ENCODE results near the gene EFR3B.
"Not testable (repeated sequence)": the region's sequence is repeated elsewhere in the genome, so short reads cannot be mapped to it uniquely, and the experiment has no call there.

Gene EFR3B

GRCh38 chr2:25082002-25082622 is 40.2 kb downstream of the EFR3B start:
- Histone ChIP-seq H3K27ac (ENCODE audit: insufficient read depth, low read depth, low read length, poor library complexity, severe bottlenecking) (no peak overlapping the region), H3K27me3 (ENCODE audit: control insufficient read depth, insufficient read depth, low read length, poor library complexity, severe bottlenecking) (no peaks in the 10 kb centered on the region), H3K4me3 (ENCODE audit: insufficient read depth, low read depth, low read length) (no peak overlapping the region), H3K9me3 (ENCODE audit: control insufficient read depth, low read length) (no peaks in the 10 kb centered on the region), H3K4me1 (ENCODE audit: control insufficient read depth, insufficient read depth, low read length) (peaks cover 5% of the 10 kb centered on the region), H3K36me3 (ENCODE audit: control insufficient read depth, insufficient read depth, low read length) (no peaks in the 10 kb centered on the region)
- 86 to 90% methylated on average over 6 of the region's 6 CpGs for WGBS, 2 experiments

- Histone ChIP-seq H3K4me3 (ENCODE audit: insufficient read depth, low read depth, low read length) (no peak overlapping the region), H3K27me3 (ENCODE audit: control insufficient read depth, insufficient read depth, low read length, poor library complexity, severe bottlenecking) (no peaks in the 10 kb centered on the region), H3K4me1 (ENCODE audit: control insufficient read depth, insufficient read depth, low read length) (peaks cover 23% of the 10 kb centered on the region), H3K36me3 (ENCODE audit: control insufficient read depth, insufficient read depth, low read length) (no peaks in the 10 kb centered on the region), H3K9me3 (ENCODE audit: control insufficient read depth, low read length) (no peaks in the 10 kb centered on the region), H3K27ac (ENCODE audit: insufficient read depth, low read depth, low read length, poor library complexity, severe bottlenecking) (no peak overlapping the region)
- 93 to 96% methylated on average over 4 of the region's 4 CpGs for WGBS, 2 experiments
These were observed 44.1 kb downstream of the EFR3B start for GRCh38 chr2:25085761-25086560.

- Histone ChIP-seq H3K27ac (ENCODE audit: insufficient read depth, low read depth, low read length, poor library complexity, severe bottlenecking) (peak overlapping the region; percentile 33), H3K4me3 (ENCODE audit: insufficient read depth, low read depth, low read length) (no peak overlapping the region), H3K27me3 (ENCODE audit: control insufficient read depth, insufficient read depth, low read length, poor library complexity, severe bottlenecking) (no peaks in the 10 kb centered on the region), H3K36me3 (ENCODE audit: control insufficient read depth, insufficient read depth, low read length) (peaks cover 3% of the 10 kb centered on the region), H3K9me3 (ENCODE audit: control insufficient read depth, low read length) (no peaks in the 10 kb centered on the region), H3K4me1 (ENCODE audit: control insufficient read depth, insufficient read depth, low read length) (peaks cover 32% of the 10 kb centered on the region)
- WGBS, 2 experiments, result 78 to 82% methylated on average over 6 of the region's 6 CpGs
These were observed 47.1 kb downstream of the EFR3B start for GRCh38 chr2:25088817-25089516.

- peak overlapping the region; percentile 33 for H3K27ac ChIP-seq (ENCODE audit: insufficient read depth, low read depth, low read length, poor library complexity, severe bottlenecking)
- WGBS, 2 experiments, result 42 to 46% methylated on average over 7 to 9 of the region's 11 CpGs
- no peak overlapping the region for H3K4me3 ChIP-seq (ENCODE audit: insufficient read depth, low read depth, low read length)
- no peaks in the 10 kb centered on the region for H3K9me3 ChIP-seq (ENCODE audit: control insufficient read depth, low read length)
- H3K27me3 ChIP-seq (ENCODE audit: control insufficient read depth, insufficient read depth, low read length, poor library complexity, severe bottlenecking), result no peaks in the 10 kb centered on the region
- H3K4me1 ChIP-seq (ENCODE audit: control insufficient read depth, insufficient read depth, low read length), result peaks cover 32% of the 10 kb centered on the region
- H3K36me3 ChIP-seq (ENCODE audit: control insufficient read depth, insufficient read depth, low read length), result peaks cover 3% of the 10 kb centered on the region
These were observed 47.9 kb downstream of the EFR3B start for GRCh38 chr2:25089605-25090315.

GRCh38 chr2:25090801-25091200 is 48.9 kb downstream of the EFR3B start:
- Histone ChIP-seq H3K36me3 (ENCODE audit: control insufficient read depth, insufficient read depth, low read length) (peaks cover 3% of the 10 kb centered on the region), H3K27me3 (ENCODE audit: control insufficient read depth, insufficient read depth, low read length, poor library complexity, severe bottlenecking) (no peaks in the 10 kb centered on the region), H3K4me3 (ENCODE audit: insufficient read depth, low read depth, low read length) (no peak overlapping the region), H3K27ac (ENCODE audit: insufficient read depth, low read depth, low read length, poor library complexity, severe bottlenecking) (no peak overlapping the region), H3K4me1 (ENCODE audit: control insufficient read depth, insufficient read depth, low read length) (peaks cover 32% of the 10 kb centered on the region), H3K9me3 (ENCODE audit: control insufficient read depth, low read length) (no peaks in the 10 kb centered on the region)
- 84 to 85% methylated on average over 8 of the region's 8 CpGs for WGBS, 2 experiments

GRCh38 chr2:25091265-25091664 is 49.4 kb downstream of the EFR3B start:
- Histone ChIP-seq H3K27ac (ENCODE audit: insufficient read depth, low read depth, low read length, poor library complexity, severe bottlenecking) (no peak overlapping the region), H3K9me3 (ENCODE audit: control insufficient read depth, low read length) (no peaks in the 10 kb centered on the region), H3K4me1 (ENCODE audit: control insufficient read depth, insufficient read depth, low read length) (peaks cover 32% of the 10 kb centered on the region), H3K27me3 (ENCODE audit: control insufficient read depth, insufficient read depth, low read length, poor library complexity, severe bottlenecking) (no peaks in the 10 kb centered on the region), H3K4me3 (ENCODE audit: insufficient read depth, low read depth, low read length) (no peak overlapping the region), H3K36me3 (ENCODE audit: control insufficient read depth, insufficient read depth, low read length) (peaks cover 3% of the 10 kb centered on the region)
- WGBS, 2 experiments, result 79 to 81% methylated on average over 8 of the region's 8 CpGs

GRCh38 chr2:25098056-25098455 is 56.2 kb downstream of the EFR3B start:
- Histone ChIP-seq H3K36me3 (ENCODE audit: control insufficient read depth, insufficient read depth, low read length) (peaks cover 3% of the 10 kb centered on the region), H3K27me3 (ENCODE audit: control insufficient read depth, insufficient read depth, low read length, poor library complexity, severe bottlenecking) (no peaks in the 10 kb centered on the region), H3K4me3 (ENCODE audit: insufficient read depth, low read depth, low read length) (no peak overlapping the region), H3K27ac (ENCODE audit: insufficient read depth, low read depth, low read length, poor library complexity, severe bottlenecking) (peak overlapping the region; percentile 39), H3K9me3 (ENCODE audit: control insufficient read depth, low read length) (no peaks in the 10 kb centered on the region), H3K4me1 (ENCODE audit: control insufficient read depth, insufficient read depth, low read length) (no peaks in the 10 kb centered on the region)
- 82 to 90% methylated on average over 2 of the region's 2 CpGs for WGBS, 2 experiments

GRCh38 chr2:25098670-25099486 is 57.0 kb downstream of the EFR3B start:
- Histone ChIP-seq H3K27ac (ENCODE audit: insufficient read depth, low read depth, low read length, poor library complexity, severe bottlenecking) (no peak overlapping the region), H3K27me3 (ENCODE audit: control insufficient read depth, insufficient read depth, low read length, poor library complexity, severe bottlenecking) (no peaks in the 10 kb centered on the region), H3K4me1 (ENCODE audit: control insufficient read depth, insufficient read depth, low read length) (no peaks in the 10 kb centered on the region), H3K36me3 (ENCODE audit: control insufficient read depth, insufficient read depth, low read length) (no peaks in the 10 kb centered on the region), H3K9me3 (ENCODE audit: control insufficient read depth, low read length) (no peaks in the 10 kb centered on the region), H3K4me3 (ENCODE audit: insufficient read depth, low read depth, low read length) (no peak overlapping the region)
- 82 to 84% methylated on average over 5 to 6 of the region's 6 CpGs for WGBS, 2 experiments

- H3K4me1 ChIP-seq (ENCODE audit: control insufficient read depth, insufficient read depth, low read length); H3K36me3 ChIP-seq (ENCODE audit: control insufficient read depth, insufficient read depth, low read length); H3K27me3 ChIP-seq (ENCODE audit: control insufficient read depth, insufficient read depth, low read length, poor library complexity, severe bottlenecking); H3K27ac ChIP-seq (ENCODE audit: insufficient read depth, low read depth, low read length, poor library complexity, severe bottlenecking); H3K4me3 ChIP-seq (ENCODE audit: insufficient read depth, low read depth, low read length); H3K9me3 ChIP-seq (ENCODE audit: control insufficient read depth, low read length): not testable (repeated sequence)
- WGBS, 2 experiments, result 92 to 93% methylated on average over 7 of the region's 7 CpGs
These were observed 60.5 kb downstream of the EFR3B start for GRCh38 chr2:25102352-25102751.
